GM21528 (cell line): ENCODE results near the gene WDR45B.

Source experiments
- ATAC-seq: cut with Tn5 transposase; IDR thresholded peaks from one replicate; pipeline ENCODE4 v1.9.1; 2021; ENCODE audit warnings: mild to moderate bottlenecking, moderate library complexity; ENCODE audit not compliant: unreplicated experiment, low FRiP score

WDR45B gene

DNA sequence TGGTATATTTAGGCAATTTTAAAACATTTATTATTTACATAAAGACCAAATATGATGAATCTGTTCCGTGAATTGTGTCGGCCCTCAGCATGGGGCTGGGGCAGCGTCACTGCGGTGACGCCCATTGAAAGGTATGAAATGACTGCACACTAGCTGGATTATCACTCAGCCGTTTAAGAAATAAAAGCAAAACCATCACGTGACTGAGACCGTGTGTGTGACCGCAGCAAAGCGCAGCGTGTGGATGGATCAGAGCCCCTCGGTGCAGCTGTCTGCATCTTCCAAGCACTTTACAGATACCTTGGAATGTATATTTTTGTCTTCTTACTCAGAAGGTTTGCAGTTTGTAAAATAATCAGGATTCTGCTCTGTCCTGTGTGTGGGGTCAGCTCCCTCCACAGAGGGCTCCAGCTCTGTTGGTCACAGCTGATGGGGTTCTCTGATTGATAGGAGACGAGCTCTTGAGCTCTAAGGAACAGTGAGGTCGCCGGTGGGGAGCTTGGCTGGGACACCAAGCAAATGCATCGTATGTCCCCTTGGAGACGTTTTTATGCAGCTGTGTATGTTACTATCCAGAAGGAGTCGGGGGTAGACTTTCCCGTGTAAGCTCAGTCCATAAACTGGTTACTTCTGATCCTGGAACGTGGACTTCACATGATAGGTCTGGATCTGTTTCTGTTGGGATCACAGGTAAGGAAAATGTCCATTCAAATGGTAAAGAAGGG lies 45.1 kb downstream of the WDR45B start:
- no peak for ATAC-seq

DNA sequence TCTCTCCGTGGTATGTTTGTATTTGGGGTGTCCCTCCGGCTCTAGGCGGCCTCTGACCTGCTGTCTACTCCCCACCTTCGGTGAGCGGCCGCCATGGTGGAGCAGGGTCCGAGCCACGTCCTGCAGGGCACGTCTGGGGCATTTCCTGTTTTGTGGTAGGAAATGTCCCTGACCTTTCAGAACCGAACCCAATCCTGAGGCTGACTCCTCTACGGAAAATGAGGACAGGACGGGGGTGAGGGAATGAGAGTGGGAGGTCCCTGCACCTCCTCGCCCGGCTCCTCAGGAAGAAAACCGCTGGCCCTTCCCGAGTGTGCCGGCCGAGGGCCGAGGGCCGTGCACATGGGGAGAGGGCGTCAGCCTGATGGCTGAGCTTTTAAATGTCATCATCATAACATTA lies 45.8 kb downstream of the WDR45B start:
- ATAC-seq, result no peak

DNA sequence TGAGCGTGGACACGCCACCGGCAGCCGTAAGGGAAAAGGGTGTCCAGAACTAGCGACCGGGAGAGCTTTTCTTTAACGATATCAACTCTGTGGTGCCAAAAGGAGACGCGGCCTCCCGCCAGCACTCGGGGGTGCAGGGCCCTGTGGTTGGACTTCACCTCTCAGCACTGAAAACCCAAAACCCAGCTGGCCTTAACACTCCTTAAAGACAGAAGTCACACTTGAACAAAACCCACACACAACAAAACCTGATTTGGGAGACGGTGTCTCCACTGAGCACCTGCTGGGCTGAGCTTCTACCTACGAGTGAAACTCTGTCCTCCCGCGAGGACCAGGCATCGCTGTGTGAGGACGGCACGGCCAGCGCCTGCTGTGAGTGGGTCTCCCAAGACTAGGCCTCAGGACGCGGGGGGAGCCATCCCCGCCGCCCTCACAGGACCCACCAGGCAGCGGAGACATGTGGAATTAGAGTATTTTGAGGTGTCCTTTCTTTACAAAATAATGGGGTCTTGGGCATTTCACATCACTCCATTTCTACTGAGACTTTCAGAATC lies 46.7 kb downstream of the WDR45B start:
- ATAC-seq, result no peak

DNA sequence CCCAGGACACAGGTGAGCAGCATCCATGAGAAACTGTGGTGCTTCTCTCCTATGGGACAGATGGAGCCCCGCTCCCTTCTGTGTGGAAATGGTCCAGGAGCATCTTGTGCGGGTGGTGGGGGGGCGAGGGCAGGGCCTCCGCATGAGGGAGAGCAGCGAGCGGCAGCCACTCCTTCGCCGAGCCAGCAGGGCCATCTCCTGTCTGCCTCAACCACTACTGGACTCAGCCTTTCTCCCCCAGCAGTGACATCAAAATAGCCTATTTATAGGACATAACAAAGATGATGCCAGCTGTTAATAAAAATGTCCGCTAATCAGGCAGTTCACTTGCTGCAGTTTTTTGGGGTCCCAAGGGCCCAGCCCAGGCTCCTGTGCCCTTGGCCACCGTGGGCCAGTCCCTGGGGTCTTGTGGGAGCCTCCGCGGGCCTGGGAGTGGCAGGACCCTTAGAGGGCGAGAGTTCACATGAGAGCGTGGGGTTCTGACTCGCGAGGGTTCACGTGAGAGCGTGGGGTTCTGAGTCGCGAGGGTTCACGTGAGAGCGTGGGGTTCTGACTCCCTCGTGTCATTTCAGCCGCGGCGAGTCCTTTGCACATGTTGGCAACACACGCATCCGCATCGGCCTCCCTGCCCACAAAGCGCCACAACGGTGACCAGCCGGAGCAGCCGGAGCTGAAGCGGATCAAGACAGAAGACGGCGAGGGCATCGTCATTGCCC lies 47.4 kb downstream of the WDR45B start:
- ATAC-seq, result no peak

DNA sequence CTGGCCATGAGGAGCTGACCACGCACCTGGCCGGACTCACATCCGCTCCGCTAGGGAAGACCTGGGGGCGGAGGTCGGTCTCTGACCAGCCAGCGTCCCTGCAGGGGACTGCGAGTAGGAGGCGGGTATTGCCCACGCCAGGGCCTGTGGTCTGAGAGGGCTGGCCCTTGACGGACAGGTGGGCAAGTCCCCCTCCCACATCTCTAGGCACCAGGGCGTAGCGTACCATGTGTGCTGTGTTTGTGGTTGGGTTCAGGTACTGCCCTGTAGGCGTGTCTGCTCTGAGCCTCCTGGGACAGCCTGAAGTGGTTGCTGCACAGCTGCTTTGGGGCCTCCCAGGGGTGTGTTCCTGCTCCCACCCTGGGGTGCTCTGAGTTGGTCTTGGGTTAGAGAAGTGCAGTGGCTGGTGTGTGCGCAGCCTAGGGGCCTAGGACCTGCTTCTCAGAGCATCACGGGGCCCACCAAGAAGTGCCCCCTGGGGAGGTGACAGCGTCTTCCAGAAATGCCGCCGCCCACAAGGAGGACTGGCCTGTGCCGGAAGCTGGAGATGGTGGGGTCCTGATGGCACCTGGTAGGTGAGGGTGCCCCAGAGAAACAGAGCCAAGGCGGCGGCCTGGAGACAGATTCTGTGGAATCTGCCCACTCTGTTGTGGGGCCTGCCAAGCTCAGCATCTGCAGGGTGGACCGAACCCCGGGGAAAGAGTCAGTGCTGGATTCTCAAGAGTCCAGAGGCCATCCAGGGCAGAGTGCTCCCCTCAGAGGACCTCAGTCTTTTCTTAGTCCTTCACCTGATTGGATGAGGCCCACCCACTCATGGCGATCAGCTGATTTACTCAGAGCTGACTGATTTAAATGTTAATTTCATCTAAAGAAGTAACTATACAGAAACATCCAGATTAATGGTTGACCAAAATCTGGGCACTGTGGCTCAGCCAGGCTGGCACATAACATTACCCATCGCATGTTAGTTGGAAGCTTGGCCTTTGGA lies 48.3 kb downstream of the WDR45B start:
- ATAC-seq, result no peak

DNA sequence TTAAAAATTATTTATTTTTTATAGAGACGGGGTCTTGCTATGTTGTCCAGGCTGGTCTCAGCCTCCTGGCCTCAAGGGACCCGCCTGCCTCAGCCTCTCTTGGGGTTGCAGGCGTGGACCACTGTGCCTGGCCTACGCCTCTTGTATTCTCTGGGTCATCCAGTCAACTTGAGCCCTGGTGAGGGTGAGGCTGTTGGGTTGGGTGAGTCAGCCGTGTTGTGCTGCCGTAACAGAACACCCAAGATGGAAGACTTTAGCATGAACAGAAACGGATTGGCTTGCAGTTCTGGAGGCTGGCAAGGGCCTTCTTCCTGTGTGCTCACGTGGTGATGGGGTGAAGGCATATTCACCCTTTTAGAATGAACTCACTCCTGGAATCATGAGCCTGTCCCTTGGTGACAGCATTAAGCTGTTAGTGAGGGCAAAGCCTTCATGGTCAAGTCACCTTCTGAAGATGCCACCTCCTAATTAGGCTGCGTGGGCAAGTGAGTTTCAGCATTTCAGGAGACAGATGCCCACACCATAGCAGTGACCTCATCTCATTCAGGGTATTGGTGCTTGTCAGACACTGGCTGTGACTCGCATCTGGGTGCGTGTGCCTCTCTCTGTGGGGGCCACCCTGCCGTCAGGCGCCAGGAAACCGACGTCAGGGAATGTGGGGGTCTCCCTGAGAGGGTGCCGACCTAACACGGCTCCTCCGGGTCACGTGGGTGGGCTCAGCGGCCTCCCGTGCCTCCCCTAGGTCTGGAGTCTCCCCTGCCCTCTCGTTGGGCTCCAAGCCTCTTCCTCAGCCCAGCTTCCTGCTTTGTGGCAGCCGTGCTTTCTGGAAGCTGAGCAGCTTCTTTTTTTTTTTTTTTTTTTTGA lies 49.8 kb downstream of the WDR45B start:
- ATAC-seq, result no peak

DNA sequence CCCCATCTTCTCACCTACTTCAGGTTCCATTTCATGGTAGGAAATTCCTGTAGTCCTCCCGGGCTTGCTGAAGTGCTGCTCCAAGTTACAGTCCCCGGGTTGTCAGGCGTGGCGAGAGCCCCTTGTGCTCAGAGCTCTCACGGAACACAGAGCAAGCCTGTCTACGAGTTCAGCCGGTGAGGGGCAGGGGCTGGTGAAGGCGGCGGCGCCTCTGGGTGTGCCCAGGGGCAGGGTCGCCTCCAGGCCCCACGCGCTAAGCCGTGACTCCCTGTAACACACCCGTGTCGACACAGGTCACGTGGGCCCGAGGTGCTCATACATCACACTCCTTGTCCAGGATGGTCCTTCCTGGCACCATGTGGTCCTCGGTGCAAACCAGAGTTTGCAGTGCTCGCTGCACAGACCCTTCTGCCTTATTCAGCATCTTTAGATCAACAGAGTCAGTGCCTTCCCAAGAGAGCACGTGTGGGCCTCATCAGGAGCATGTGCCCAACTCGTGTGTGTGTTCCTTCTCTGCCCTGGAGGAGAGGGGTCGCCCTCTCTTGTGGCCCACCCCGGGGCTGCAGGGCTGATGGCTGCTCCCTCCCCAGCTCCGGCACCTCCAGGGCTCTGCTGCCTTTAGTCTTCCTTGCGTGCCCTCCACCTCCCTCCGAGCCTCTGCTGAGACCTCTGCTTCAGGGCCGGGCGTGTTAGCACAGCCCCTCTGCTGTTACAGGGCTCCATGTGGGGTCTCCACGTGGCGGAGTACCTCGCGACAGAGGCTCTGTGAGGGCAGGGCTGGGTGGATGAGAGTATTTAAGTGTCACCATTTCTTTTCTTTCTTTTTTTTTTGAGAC lies 51.2 kb downstream of the WDR45B start:
- no peak for ATAC-seq

DNA sequence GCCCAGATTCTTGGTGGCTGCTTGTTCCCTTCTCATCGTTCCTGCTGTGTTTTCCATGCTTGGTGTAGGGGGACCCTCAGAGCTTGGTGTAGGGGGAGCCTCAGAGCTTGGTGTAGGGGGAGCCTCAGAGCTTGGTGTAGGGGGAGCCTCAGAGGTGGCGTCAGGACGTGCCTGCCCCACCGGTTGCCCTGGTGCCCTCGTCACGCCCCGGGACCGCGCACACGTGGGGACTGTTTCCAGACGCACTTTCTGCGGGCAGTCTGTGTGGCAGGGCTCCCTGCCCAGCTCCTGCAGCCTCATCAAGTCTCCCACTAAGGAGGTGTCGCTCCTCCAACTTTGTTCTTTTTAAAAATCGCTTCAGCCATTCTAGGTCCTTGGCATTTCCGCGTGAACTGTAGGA lies 51.9 kb downstream of the WDR45B start:
- no peak for ATAC-seq

DNA sequence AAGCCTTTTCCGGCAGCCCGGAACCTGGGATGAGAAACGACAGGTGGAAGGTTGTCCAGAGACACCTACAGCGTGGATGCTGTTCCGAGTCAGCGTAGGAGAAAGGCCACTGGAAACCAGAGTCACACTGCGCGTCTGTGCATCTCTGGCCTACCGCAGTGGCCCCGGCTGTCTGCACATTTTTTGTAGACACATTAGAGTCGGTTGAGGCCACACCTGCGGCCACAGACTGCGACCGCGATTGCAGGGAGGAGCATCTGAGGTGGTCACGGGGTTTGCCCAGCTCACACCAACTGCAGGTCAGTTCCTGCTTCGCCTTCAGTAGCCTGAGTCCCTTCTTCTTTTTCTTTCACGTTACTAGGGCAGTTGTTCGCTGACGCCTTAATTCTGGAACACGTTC lies 52.4 kb downstream of the WDR45B start:
- no peak for ATAC-seq

DNA sequence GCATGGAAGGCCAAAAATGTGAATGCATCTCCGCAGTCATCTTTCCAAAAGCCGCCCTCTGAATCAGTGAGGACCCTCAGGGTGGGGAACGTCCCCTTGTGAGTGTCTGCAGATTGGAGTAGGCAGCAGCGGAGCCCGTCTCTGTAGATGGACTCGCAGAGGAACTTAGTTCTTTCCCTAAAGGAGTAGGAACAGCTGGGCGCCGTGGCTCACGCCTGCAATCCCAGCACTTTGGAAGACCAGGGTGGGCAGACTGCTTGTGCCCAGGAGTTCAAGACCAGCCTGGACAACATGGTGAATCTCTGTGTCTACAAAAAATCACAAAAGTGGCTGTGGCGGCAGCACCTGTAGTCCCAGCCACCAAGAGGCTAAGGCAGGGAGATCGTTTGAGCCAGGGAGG lies 53.7 kb downstream of the WDR45B start:
- ATAC-seq, result no peak

DNA sequence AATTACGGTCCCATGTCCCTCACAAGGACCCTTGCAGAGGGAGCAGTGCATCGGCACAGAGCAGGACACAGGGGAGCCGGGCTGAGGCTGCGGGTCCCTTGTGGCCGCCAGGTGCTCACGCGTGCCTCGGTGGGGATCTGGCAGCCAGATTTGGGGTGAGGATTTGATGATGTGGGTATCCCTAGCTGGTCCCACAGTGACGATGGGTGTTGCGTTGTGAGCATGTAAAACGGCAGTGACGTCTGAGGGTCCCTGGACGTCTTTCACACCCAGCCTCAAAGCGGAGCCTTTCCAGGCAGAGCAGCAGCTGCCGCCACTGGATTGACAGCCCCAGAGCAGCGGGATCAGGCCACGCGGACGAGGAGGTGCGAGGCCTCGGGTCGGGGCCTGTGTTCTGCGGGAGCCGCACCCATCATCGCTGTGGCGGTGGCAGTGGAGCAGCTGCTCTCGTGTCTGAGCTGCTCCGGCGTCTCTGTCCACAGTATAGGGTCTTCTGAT lies 54.6 kb downstream of the WDR45B start:
- no peak for ATAC-seq

DNA sequence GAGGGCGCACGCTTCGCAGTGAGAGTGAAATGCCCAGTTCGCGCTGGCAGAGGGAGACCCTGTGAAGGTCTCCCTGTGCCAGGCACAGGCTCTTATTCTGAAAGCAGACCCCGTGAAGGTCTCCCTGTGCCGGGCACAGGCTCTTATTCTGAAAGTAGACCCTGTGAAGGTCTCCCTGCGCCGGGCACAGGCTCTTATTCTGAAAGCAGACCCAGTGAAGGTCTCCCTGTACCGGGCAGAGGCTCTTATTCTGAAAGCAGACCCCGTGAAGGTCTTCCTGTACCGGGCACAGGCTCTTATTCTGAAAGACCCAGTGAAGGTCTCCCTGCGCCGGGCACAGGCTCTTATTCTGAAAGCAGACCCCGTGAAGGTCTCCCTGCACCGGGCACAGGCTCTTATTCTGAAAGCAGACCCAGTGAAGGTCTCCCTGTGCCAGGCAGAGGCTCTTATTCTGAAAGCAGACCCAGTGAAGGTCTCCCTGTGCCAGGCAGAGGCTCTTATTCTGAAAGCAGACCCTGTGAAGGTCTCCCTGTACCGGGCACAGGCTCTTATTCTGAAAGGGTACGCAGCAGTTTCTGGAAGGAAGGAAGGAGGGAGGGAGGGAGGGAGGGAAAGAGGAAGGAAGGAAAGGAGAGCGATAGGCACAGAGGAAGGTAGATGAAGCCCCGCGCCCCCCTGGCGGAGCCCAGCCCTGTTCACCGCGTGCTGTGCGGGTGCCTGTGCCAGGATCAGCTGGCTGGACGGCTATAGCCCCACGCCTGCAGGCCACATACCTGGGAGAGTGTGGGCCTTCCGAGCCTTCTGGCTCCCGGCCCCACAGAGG lies 55.3 kb downstream of the WDR45B start:
- ATAC-seq, result no peak

DNA sequence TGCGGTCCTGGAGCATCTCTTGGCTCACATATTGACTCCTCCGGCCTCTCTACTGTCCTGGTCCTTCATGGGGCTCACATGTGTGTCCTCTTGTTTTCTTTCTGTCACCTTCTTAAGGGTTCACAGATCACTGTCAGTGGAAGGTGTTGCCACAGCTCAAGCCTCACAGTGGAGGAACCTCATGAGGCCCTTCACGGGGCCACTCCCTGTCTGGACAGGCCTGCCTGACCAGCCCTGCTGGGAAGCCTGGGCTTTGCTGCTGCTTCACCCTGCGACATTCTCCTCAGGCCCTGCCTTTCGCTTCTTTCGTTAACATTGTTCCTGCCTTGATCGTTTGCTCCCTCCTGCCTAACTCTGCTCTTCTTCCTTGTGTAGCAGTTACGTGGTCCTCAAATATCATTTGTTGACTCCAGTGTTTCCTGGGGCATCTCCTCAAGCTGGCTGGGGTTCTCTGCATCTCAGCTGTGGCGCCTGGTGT lies 55.9 kb downstream of the WDR45B start:
- ATAC-seq, result no peak

DNA sequence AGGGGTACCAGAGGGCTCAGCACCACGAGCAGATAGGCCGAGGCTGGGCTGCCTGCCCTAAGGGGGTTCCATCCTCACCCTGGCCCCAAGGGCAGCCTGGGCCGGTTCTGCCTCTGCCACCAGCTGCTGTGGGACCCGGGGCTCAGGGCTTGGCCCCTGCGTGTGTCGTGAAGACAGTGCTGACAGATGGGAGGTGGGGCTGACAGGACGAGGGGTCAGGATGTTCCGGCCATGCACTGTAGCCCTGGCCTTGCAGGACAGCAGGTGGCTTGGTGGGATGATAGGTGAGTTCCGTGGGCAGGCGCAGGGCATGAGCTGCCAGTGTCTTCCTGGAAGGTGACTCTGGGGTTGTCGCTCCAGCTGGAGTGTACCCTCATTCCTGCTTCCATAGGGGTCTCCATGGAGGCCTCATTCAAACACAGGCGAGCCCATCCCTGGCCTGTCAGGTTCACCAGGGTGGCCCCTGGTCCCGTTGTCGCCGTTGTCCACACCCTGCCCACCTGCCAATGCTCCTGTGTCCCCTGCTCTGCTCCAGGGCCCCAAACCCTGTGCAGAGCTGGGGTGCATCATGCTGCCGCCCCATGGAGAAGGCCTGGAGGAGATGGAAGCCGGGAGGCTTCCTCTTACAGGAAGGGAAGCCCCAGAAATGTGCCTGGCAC lies 57.2 kb downstream of the WDR45B start:
- ATAC-seq, result no peak

DNA sequence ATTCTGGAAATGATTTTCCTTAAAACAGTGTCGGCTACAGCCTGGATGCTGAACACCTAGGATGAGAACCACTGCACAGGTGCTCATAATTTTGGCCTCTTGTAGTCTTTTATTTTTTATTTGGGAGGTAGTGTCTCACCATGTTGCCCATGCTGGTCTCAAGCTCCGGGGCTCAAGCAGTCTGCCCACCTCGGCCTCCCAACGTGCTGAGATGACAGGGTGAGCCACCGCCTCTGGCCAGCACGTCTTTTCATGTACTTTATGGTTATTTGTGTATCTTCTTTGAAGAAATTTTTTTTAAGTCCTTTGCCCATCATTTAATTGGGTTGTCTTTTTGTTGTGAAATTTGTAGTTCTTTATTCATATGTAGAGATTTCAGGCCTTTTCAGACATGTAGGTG lies 58.0 kb downstream of the WDR45B start:
- no peak for ATAC-seq

DNA sequence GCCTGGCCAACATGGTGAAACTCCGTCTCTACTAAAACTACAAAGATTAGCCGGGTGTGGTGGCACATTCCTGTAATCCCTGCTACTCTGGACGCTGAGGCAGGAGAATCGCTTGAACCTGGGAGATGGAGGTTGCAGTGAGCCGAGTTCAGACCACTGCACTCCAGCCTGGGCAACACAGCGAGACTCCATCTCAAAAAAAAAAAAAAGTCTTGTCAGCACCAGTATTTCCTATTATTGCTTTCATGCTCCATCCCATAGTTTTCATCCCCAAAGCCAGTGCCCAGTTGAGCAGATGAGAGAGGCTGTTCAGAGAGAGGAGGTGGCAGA lies 58.4 kb downstream of the WDR45B start:
- ATAC-seq, result no peak
